ENCODE data around the gene CHCHD6.

- TF ChIP-seq, protein P1, sequence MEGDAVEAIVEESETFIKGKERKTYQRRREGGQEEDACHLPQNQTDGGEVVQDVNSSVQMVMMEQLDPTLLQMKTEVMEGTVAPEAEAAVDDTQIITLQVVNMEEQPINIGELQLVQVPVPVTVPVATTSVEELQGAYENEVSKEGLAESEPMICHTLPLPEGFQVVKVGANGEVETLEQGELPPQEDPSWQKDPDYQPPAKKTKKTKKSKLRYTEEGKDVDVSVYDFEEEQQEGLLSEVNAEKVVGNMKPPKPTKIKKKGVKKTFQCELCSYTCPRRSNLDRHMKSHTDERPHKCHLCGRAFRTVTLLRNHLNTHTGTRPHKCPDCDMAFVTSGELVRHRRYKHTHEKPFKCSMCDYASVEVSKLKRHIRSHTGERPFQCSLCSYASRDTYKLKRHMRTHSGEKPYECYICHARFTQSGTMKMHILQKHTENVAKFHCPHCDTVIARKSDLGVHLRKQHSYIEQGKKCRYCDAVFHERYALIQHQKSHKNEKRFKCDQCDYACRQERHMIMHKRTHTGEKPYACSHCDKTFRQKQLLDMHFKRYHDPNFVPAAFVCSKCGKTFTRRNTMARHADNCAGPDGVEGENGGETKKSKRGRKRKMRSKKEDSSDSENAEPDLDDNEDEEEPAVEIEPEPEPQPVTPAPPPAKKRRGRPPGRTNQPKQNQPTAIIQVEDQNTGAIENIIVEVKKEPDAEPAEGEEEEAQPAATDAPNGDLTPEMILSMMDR (IDR thresholded peaks at IDR 0.05; ENCODE audit: borderline replicate concordance, extremely low read depth, low read length, poor library complexity, severe bottlenecking): no peak
- no peak for TF ChIP-seq EZH2 (IDR thresholded peaks at IDR 0.05; ENCODE audit: borderline replicate concordance, low read depth, low read length, severe bottlenecking)
These were observed 80.2 kb downstream of the CHCHD6 start for GRCh38 chr3:126784254-126784653.

All from DND-41 (cell line).